Measurements from ENCODE around the gene RASAL2. TPM values are rescaled to one million over a fixed set of nuclear protein-coding genes. Genes with fewer than 3 reads are reported as not detected.

The RASAL2 gene
- total and polyA plus RNA-seq, 2 of the 4 experiments (the other 2 are of a cell fraction) = 13.1 to 20.6 TPM

DNA sequence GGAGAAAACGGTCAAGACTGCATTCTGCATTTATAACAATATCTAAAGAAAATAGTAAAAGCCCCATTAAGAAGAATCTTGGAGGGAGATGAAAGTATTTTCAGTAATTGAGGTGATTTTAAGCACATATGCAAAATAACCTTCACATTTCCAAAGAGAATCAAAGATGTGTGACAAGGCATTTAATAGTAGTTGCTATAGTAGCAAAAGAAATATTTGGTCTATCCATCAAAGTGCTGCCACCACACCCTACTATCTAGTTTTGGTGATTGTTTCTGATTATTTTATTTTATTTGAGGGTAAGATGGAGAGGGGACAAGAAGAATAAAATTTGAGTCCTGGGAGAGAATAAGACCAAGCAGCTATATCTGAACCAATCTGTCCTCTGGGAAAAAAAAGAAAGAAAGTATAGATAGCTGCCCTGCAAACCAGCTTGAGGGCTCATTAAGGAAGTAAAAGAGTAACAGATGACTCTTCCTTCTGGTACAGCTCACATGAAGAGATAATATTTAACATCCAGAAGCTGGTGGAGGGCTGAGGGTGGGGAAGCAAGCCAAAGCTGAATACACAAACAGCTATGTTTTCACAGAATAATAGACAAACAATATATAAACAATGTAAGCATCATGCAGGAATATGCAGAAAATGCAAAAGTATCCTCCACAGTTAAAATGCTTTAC lies 47.2 kb upstream of the RASAL2 start:
- Histone ChIP-seq H2BK120ac (ENCODE audit: low read depth, low read length) (no peak overlapping the region), H3K4ac (ENCODE audit: low read depth, low read length) (no peak overlapping the region), H4K8ac (ENCODE audit: low read depth in 2 of 2, low read length in 2 of 2) (no peak overlapping the region), H3K9ac (ENCODE audit: low read depth, low read length) (no peak overlapping the region), H3K79me1 (ENCODE audit: low read depth in 1 of 2, low read length in 2 of 2) (no peaks in the 10 kb centered on the region), H3K36me3 (ENCODE audit: control insufficient read depth, insufficient read depth, low read length) (no peaks in the 10 kb centered on the region), H3K9me1 (ENCODE audit: insufficient read depth, low read length) (no peaks in the 10 kb centered on the region), H4K5ac (ENCODE audit: low read depth, low read length) (no peak overlapping the region), H3K56ac (ENCODE audit: extremely low read depth, insufficient read depth, low read length) (no peak overlapping the region), H3K4me1 (ENCODE audit: control insufficient read depth, insufficient read depth, low read length) (no peaks in the 10 kb centered on the region), H3K4me2 (ENCODE audit: low read depth, low read length) (no peak overlapping the region; the same call in 1 of the 2 replicates), H3K27me3 (ENCODE audit: control insufficient read depth, insufficient read depth, low read length) (no peaks in the 10 kb centered on the region), H2BK15ac (ENCODE audit: low read depth, low read length) (no peak overlapping the region), H4K20me1 (ENCODE audit: insufficient read depth, low read length) (no peaks in the 10 kb centered on the region), H2AK5ac (ENCODE audit: low read depth, low read length) (no peak overlapping the region), H4K91ac (ENCODE audit: insufficient read depth, low read depth, low read length) (no peak overlapping the region), H2AK9ac (replicated peaks; ENCODE audit: low read depth, low read length, poor library complexity) (no peak overlapping the region), H2BK5ac (ENCODE audit: low read depth, low read length, poor library complexity, severe bottlenecking) (no peak overlapping the region), H3K4me3 (ENCODE audit: insufficient read depth, low read depth, low read length) (no peak overlapping the region), H2AFZ (replicated peaks; ENCODE audit: low read length, poor library complexity) (no peak overlapping the region), H3K23ac (ENCODE audit: low read depth, low read length) (no peak overlapping the region), H3K14ac (replicated peaks; ENCODE audit: low read depth, low read length) (no peak overlapping the region), H3K27ac (ENCODE audit: insufficient read depth, low read length) (no peak overlapping the region), H3K18ac (ENCODE audit: low read depth, low read length) (no peak overlapping the region), H3K9me3 (ENCODE audit: control insufficient read depth, insufficient read depth, low read length) (peaks cover 3% of the 10 kb centered on the region), H2BK20ac (ENCODE audit: low read depth, low read length) (no peak overlapping the region)
- no CpG with 5 or more reads among the region's 1 CpG for WGBS, 2 experiments (ENCODE audit: extremely low coverage in 2 of 2, insufficient read length in 1 of 2)
- intact Hi-C loops (cut with micrococcal nuclease) = no loop called here
- dilution Hi-C loops (cut with HindIII; ENCODE audit: low sequenced_read_pairs, unreplicated experiment) = loop anchor here (25.0 kb wide), 1 partner anchor 241 kb away; no protein-coding TSS in a partner anchor
- in situ Hi-C loops (cut with MboI; ENCODE audit: low sequenced_read_pairs) = no loop called here
- TF ChIP-seq, protein P1, sequence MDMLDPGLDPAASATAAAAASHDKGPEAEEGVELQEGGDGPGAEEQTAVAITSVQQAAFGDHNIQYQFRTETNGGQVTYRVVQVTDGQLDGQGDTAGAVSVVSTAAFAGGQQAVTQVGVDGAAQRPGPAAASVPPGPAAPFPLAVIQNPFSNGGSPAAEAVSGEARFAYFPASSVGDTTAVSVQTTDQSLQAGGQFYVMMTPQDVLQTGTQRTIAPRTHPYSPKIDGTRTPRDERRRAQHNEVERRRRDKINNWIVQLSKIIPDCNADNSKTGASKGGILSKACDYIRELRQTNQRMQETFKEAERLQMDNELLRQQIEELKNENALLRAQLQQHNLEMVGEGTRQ (IDR thresholded peaks at IDR 0.05; ENCODE audit: low read depth, low read length) = no peak
- TF ChIP-seq RFX5 (IDR thresholded peaks at IDR 0.05; ENCODE audit: low read depth, low read length) = no peak
- ChIA-PET POLR2A (ENCODE audit: unreplicated experiment) (interaction anchor here (0.6 kb wide), 1 partner anchor 36 kb away, joined by 3 read pairs; no protein-coding TSS in a partner anchor), CTCF (interaction anchor here (0.6 to 0.9 kb wide), 3 partner anchors 10 to 216 kb away, joined by 3 to 4 read pairs (median 3); no protein-coding TSS in a partner anchor)
- no TSS peak for BruUV-seq (replicated peaks)
- DNase-seq (no peak), ATAC-seq (ENCODE audit: low read depth) (no peak)
